Loucy (cell line): ENCODE data around the gene MMP11.

Experiments used
- EZH2phosphoT487 ChIP-seq: fragments of 200-600 bp; IDR thresholded peaks from 2 replicates; pipeline ENCODE4 v1.6.1; 2018; ENCODE audit warnings: antibody characterized with exemption, mild to moderate bottlenecking, moderate library complexity, borderline replicate concordance
- TF ChIP-seq, protein P1 (sequence below): fragments of 200-600 bp; sonication (generic); conservative IDR thresholded peaks from 2 replicates; pipeline ENCODE4 v1.5.1; 2014; ENCODE audit warnings: mild to moderate bottlenecking, antibody characterized with exemption, low read length

DNA sequence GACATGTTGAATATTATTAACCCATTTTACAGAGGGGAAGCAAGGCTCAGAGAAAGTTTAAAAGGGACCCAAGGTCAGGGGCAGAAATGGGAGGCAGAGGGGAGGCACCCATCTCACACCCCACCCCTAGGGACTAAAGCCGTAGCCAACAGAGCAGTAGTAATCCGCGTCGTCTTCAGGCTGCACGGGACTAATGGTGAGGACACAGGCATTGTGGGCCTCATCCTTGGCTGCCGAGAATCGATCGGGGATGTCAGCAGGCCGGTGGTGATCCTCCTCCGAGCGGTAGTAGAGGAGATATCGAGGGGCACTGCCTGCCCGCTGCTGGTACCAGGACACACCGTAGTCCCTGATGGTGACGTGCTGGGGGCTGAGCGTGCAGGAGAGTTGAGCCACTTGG, 19.9 kb upstream of the MMP11 start:
- TF ChIP-seq, protein P1, sequence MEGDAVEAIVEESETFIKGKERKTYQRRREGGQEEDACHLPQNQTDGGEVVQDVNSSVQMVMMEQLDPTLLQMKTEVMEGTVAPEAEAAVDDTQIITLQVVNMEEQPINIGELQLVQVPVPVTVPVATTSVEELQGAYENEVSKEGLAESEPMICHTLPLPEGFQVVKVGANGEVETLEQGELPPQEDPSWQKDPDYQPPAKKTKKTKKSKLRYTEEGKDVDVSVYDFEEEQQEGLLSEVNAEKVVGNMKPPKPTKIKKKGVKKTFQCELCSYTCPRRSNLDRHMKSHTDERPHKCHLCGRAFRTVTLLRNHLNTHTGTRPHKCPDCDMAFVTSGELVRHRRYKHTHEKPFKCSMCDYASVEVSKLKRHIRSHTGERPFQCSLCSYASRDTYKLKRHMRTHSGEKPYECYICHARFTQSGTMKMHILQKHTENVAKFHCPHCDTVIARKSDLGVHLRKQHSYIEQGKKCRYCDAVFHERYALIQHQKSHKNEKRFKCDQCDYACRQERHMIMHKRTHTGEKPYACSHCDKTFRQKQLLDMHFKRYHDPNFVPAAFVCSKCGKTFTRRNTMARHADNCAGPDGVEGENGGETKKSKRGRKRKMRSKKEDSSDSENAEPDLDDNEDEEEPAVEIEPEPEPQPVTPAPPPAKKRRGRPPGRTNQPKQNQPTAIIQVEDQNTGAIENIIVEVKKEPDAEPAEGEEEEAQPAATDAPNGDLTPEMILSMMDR: no peak
- TF ChIP-seq EZH2phosphoT487: no peak
